Measurements from ENCODE around the gene MED16.
"Not testable (repeated sequence)": the region's sequence is repeated elsewhere in the genome, so short reads cannot be mapped to it uniquely, and the experiment has no call there.

MED16 gene

DNA sequence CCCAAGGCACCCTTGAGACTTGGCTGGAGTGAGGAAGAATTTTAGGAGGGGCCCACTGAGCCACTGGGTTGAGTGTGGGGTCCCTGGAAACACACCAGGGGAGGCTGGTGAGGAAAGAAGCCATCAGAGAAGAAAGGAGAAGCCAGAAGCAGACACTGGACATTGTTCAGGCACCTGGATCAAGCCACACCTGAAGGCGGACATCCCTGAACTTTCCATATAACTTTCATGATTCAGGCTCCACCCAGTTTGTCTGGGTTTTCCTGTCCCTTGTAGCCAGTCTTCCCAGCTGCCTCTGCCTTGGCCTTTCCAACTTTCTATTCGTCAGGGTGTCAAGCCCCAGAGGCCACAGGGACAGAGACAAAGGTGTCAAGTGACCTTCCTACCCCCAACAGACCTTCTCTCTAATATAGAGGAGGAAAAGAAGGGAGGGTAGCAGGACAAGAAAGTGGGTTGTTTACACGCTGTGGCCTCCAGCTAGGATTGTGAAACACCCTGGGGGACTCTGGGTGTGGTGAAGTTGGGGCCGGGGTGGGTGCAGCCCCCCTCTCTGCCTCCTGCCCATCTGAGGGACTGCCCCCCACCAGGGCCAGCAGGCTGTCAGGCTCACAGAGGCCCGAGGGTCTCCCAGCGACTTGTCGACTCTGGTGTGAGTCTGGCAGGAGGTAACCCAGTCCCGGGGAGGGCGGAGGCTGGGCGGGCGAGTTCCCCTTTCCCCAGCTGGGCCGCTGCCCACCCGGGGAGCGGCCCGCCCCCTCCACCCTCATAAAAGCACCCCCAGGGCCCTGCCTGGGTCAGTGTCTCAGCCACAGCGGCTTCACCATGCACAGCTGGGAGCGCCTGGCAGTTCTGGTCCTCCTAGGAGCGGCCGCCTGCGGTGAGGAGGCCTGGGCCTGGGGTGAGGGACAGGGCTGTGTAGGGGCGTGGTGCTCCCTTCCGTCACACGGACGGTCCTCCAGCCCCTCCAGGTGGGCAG, 33.8 kb downstream of the MED16 start, which contains the start of gene CFD:
TSS of gene CFD (plus strand) at position 797 of the 976 bp plus-strand sequence. CDS start at position 823, 26 bp downstream.
- in situ Hi-C loops (cut with HindIII; ENCODE audit: low sequenced_read_pairs) = no loop called here

DNA sequence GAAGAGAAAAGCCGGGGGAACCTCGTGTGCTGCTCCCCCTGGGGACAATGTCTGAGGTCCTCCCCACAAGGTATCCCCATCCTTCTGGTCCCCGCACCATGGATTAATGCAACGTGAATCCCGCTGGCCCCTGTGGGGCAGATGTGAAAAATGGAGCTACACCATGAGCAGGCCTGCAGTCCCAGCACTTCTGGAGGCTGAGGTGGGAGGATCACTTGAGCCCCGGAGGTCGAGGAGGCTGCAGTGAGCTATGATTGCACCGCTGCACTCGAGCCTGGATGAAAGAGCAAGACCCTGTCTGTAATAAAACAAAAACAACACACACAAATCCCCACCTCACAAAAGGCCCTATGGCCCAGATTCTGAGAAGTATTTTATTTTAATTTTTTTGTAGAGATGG, 34.7 kb downstream of the MED16 start:
- in situ Hi-C loops (cut with HindIII; ENCODE audit: low sequenced_read_pairs) = no loop called here

DNA sequence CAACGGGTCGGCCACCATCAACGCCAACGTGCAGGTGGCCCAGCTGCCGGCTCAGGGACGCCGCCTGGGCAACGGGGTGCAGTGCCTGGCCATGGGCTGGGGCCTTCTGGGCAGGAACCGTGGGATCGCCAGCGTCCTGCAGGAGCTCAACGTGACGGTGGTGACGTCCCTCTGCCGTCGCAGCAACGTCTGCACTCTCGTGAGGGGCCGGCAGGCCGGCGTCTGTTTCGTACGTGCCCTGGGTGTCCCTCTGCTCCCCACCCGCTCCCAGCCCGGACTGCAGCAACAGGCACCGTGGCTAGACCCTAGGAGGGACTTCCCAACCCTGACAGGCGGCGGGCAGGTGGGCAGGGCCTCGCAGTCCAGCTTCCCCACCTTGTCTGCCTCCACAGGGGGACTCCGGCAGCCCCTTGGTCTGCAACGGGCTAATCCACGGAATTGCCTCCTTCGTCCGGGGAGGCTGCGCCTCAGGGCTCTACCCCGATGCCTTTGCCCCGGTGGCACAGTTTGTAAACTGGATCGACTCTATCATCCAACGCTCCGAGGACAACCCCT, 37.3 kb downstream of the MED16 start:
- in situ Hi-C loops (cut with HindIII; ENCODE audit: low sequenced_read_pairs) = no loop called here

DNA sequence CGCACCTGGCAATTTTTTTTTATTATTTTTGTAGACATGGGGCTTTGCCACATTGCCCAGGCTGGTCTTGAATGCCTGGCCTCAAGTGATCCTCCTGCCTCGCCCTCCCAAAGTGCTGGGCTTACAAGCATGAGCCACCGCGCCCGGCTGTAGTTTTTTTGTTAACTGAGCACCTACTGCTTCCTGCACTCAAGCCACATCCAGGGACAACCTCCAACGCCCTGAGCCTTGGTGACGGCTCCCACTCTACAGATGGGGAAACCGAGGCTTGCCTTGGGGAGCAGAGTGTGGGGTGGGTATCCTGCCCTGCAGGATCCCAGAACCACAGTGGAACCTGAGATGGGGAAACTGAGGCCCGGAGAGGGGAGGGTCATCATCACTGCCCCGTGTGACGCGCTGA, 37.8 kb downstream of the MED16 start:
- in situ Hi-C loops (cut with HindIII; ENCODE audit: low sequenced_read_pairs) = no loop called here

DNA sequence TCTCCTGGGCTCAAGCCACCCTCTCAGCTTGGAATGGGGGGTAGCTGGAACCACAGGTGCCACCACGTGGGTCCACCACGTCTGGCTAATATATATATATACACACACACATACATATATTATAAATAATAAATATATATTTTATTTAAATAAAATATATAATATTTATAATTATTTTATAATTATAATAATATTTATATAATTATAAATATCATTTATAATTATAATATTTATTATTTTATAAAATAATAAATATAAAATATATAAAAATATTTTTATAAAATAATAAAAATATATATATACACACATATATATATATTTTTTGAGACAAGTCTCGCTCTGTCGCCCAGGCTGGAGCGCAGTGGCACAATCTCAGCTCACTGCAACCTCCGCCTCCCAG, 38.4 kb downstream of the MED16 start:
- in situ Hi-C loops (cut with HindIII; ENCODE audit: low sequenced_read_pairs) = no loop called here

DNA sequence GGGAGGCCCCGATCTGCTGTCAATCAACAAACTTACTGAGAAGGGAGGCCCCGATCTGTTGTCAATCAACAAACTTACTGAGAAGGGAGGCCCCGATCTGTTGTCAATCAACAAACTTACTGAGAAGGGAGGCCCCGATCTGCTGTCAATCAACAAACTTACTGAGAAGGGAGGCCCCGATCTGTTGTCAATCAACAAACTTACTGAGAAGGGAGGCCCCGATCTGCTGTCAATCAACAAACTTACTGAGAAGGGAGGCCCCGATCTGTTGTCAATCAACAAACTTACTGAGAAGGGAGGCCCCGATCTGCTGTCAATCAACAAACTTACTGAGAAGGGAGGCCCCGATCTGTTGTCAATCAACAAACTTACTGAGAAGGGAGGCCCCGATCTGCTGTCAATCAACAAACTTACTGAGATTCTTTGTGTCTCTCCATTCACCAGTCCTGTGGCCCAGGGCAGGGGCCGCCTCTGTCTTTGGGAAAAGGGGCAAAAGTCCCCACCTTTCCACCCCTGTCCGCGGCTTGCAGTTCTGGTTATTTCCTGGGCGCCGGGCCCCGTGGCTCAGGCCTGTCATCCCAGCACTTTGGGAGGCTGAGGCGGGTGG, 39.3 kb downstream of the MED16 start:
- in situ Hi-C loops (cut with HindIII; ENCODE audit: low sequenced_read_pairs) = not testable (repeated sequence)

DNA sequence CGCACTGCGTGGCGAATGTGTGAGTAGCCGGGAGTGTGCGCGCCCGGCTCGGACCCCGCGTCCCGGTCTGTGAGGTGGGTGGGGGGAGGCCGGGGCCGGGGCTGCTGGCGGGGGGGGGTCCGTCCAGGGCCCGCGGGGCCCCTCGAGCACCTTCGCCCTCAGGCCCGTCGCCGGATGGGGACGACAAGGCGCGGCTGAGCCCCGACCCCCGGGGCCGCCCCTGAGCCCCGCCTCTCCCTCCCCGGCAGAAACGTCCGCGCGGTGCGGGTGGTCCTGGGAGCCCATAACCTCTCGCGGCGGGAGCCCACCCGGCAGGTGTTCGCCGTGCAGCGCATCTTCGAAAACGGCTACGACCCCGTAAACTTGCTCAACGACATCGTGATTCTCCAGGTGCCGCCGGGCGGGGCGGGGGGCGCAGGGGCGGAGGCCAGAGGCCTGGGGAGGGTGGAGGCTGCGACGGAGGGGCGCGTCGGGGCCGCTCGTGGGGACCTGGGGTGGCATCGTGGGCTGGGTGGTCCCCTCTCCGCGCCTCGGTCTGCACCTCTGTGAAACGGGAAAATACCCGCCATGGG, 39.9 kb downstream of the MED16 start:
- in situ Hi-C loops (cut with HindIII; ENCODE audit: low sequenced_read_pairs) = no loop called here

DNA sequence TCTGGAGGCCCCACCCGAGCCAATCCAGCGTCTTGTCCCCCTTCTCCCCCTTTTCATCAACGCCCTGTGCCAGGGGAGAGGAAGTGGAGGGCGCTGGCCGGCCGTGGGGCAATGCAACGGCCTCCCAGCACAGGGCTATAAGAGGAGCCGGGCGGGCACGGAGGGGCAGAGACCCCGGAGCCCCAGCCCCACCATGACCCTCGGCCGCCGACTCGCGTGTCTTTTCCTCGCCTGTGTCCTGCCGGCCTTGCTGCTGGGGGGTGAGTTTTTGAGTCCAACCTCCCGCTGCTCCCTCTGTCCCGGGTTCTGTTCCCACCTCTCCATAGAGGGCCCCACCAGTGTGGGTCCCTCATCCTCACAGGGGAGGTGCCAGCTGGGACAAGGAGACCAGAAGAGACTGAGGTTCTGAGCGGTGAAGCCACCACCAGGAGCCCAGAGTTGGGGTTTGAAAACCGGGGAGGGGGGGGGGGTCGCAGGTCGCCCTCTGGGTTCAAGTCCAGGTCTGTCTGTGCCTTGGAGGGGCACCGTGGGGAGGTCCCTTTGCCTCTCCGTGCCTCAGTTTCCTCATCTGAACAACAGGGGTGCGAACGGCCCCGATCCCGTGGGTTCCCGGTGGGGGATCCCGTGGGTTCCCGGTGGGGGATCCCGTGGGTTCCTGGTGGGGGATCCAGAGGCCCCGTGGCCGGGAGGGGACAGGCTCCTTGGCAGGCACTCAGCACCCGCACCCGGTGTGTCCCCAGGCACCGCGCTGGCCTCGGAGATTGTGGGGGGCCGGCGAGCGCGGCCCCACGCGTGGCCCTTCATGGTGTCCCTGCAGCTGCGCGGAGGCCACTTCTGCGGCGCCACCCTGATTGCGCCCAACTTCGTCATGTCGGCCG, 40.6 kb downstream of the MED16 start, which contains the start of gene ELANE:
TSS of gene ELANE (plus strand) at position 168 of the 878 bp plus-strand sequence. CDS start at position 194, 26 bp downstream.
- in situ Hi-C loops (cut with HindIII; ENCODE audit: low sequenced_read_pairs) = no loop called here

DNA sequence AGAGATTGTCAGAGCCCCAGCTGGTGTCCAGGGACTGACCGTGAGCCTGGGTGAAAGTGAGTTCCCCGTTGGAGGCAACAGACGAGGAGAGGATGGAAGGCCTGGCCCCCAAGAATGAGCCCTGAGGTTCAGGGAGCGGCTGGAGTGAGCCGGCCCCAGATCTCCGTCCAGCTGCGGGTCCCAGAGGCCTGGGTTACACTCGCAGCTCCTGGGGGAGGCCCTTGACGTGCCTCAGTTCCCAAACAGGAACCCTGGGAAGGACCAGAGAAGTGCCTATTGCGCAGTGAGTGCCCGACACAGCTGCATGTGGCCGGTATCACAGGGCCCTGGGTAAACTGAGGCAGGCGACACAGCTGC, 42.0 kb downstream of the MED16 start:
- in situ Hi-C loops (cut with HindIII; ENCODE audit: low sequenced_read_pairs) = no loop called here

DNA sequence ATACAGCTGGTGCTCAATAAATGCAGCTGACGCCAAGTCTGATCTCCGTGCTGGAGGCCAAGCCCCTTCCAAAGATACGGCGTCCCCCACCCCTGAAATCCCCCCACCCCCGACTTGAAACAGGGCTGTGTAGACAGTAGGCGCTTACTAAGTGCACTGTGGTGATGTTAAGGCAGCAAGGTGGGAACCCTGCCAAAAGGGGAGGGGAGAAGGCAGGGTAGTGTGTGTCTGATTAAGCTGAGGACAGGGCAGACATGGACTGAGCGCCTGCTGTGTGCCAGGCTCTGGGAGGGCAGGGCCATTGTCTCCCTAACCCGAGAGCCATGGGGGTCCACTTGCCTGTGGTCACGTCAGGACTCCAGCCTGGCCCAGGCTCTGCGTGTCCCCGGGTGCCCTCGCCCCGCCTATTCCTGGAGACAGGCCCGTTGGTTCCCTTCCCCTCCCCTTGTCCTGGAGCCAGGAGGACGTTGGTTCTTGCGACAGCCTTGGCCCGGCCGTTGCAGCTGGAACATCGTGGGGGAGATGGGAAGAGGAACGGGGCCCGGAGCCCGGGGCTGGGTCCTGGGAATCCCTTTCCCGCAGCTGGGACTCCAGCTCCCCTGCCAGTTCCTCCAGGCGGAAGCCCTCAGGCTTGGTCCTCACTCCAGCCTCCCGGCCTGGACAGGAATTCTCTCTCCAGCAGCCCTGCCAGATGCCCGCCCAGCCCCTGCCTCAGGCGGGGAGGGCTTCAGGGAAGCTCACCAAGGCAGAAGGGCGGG, 42.6 kb downstream of the MED16 start:
- in situ Hi-C loops (cut with HindIII; ENCODE audit: low sequenced_read_pairs) = no loop called here

DNA sequence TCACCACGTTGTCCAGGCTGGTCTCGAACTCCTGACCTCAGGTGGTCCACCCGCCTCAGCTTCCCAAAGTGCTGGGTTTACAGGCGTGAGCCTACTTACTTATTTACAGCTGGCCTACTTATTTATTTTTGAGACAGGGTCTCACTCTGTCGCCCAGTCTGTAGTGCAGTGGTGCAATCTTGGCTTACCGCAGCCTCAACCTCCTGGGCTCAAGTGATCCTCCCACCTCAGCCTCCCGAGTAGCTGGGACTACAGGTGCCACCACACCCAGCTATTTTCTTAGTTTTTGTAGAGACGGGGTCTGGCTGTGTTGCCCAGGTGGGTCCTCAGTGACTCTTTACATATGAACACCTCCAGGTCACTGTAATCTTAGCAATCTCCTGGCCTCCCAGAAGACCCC, 43.8 kb downstream of the MED16 start:
- in situ Hi-C loops (cut with HindIII; ENCODE audit: low sequenced_read_pairs) = not testable (repeated sequence)

DNA sequence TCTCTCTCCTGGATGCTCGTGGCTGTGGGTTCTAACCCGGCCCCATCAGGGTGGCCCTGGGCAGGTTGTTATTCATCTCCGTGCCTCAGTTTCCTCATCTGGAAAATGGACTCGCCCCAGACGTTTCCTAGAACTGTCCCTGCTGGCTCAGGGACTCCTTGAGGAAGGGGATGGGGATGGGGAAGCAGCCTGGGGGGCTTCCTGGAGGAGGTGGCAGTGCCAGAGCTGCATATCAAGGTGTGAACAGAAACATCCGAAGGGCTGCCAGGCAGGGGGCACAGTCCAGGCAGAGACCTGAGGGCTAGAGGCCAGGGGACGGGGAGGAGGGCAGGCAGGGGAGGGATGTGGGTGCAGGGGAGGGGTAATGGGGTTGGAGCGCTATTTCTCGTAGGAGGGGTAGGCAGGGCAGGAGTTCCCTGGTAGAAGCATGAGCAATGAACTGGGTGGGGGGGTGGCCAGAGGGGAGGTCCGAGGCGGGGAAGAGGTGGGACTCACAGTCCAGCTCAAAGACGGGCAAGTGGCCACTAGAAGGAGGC, 44.5 kb downstream of the MED16 start:
- in situ Hi-C loops (cut with HindIII; ENCODE audit: low sequenced_read_pairs) = no loop called here

DNA sequence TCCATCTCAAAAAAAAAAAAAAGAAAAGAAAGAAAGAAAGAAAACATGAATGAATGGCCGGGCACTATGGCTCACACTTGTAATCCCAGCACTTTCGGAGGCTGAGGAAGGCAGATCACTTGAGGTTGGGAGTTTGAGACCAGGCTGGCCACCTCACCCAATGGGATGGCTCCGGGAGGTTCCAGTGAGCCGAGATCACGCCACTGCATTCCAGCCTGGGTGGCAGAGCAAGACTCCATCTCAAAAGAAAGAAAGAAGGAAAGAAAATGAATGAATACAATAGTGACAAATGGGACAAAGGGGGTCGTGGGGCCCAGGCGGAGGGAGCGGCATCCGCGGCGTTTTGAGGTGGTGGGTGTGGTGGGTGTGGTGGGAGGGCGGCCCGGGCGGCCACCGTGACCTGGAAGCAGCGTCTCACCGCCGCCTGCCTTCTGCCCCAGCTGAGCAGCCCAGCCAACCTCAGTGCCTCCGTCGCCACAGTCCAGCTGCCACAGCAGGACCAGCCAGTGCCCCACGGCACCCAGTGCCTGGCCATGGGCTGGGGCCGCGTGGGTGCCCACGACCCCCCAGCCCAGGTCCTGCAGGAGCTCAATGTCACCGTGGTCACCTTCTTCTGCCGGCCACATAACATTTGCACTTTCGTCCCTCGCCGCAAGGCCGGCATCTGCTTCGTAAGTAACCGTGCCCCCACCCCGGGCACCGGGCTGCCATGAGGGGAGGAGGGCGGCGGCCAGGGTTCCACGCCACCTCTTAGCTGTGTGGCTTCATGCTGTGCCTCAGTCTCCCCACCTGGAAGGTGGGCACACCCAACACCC, 47.1 kb downstream of the MED16 start:
- in situ Hi-C loops (cut with HindIII; ENCODE audit: low sequenced_read_pairs) = no loop called here

DNA sequence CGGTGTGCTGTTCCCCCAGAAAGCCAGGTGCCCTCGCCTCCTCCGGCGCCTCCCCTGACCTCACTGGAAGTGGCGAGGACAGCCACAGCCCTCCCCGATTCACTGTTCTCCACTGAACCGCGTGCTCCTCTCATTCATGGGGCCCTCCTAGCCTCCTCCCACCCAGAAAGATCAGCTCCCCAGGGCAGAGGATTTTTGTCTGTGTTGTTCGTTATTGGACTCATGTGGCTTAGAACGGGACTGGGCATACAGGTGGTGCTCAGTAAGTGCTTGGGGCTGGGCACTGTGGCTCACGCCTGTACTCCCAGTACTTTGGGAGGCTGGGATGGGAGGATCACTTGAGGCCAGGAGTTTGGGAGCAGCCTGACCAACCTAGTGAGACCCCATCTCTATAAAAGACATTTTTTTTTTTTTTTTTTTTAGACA, 48.4 kb downstream of the MED16 start:
- in situ Hi-C loops (cut with HindIII; ENCODE audit: low sequenced_read_pairs) = no loop called here

DNA sequence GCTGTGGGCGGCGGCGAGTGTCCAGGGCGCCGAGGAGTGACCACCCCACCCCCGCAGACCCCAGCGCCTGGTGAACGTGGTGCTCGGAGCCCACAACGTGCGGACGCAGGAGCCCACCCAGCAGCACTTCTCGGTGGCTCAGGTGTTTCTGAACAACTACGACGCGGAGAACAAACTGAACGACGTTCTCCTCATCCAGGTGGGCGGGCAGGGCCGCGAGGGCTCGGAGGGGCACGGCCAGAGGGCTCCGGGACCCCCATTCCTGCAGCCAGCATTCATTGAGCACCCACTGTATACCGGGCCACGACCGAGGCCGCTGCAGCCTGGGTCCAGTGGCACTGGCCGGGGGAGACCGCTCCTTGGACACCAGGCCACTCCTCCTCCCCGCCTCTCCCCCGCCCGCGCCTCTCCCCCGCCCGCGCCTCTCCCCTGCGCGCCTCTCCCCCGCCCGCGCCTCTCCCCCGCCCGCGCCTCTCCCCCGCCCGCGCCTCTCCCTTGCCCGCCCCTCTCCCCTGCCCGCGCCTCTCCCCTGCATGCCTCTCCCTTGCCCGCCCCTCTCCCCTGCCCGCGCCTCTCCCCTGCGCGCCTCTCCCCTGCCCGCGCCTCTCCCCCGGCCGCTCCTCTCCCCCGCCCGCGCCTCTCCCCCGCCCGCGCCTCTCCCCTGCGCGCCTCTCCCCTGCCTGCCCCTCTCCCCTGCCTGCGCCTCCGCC, 49.0 kb downstream of the MED16 start:
- in situ Hi-C loops (cut with HindIII; ENCODE audit: low sequenced_read_pairs) = no loop called here

DNA sequence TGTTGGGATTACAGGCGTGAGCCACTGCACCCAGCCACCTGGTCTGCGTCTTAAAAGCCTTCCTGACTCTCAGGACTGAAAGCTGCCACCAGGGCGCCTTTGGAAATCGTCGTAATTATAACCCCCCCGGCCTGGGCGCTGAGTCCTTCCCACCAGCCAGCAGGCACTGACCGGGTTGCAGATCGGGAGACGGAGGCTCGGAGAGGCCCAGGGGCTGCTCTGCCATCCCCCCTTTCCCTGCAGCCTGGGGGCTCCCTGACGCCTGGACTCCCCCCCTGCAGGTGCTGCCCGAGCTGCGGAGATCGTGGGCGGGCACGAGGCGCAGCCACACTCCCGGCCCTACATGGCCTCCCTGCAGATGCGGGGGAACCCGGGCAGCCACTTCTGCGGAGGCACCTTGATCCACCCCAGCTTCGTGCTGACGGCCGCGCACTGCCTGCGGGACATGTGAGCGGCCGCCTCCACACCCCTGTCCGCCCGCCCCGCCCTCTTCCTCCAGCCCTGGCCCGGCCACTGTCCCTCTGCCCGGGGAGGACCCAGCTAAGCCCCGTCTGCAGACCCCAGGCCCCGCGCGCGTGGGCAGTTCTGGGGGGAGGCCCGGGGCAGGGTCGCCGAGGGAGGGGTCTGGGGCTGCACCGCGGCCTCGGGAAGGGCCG, 49.7 kb downstream of the MED16 start:
- in situ Hi-C loops (cut with HindIII; ENCODE audit: low sequenced_read_pairs) = no loop called here

DNA sequence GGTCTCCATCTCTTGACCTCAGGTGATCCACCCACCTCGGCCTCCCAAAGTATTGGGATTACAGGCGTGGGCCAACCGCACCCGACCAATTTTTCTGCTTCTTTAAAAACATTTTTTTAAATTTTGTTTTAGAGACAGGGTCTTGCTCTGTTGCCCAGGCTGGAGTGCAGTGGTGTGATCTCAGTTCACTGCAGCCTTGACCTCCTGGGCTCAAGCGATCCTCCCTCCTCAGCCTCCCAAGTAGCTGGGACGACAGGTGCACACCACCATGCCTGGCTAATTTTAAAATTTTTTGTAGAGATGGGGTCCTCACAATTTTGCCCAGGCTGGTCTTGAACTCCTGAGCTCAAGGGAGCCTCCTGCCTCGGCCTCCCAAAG, 50.2 kb downstream of the MED16 start:
- in situ Hi-C loops (cut with HindIII; ENCODE audit: low sequenced_read_pairs) = not testable (repeated sequence)

All from DLD1 (cell line).